Cardiac fibroblast (primary cell): ENCODE data around the gene TMEM181.
"Not testable (repeated sequence)": the region's sequence is repeated elsewhere in the genome, so short reads cannot be mapped to it uniquely, and the experiment has no call there.

Experiments
- DNase-seq, 2 donors: peaks; one replicate each; pipeline versions ENCODE4 v3.0.0 to v3.0.0-alpha.2; 2010; ENCODE audit warnings: low read depth in 2 of 2
- H3K4me3 ChIP-seq, 2 donors: replicated peaks in 1 of 2; 1 replicate in 1 of 2; 2 replicates in 1 of 2; pipeline ENCODE4 v1.5.1; 2011; ENCODE audit warnings: low read depth in 2 of 2, low read length in 2 of 2, mild to moderate bottlenecking in 2 of 2, moderate library complexity in 1 of 2
- TF ChIP-seq, protein P1 (sequence below): IDR thresholded peaks from one replicate; pipeline ENCODE4 v1.5.1; 2011; ENCODE audit warnings: low read depth, mild to moderate bottlenecking, low read length, inconsistent platforms

Gene TMEM181

DNA sequence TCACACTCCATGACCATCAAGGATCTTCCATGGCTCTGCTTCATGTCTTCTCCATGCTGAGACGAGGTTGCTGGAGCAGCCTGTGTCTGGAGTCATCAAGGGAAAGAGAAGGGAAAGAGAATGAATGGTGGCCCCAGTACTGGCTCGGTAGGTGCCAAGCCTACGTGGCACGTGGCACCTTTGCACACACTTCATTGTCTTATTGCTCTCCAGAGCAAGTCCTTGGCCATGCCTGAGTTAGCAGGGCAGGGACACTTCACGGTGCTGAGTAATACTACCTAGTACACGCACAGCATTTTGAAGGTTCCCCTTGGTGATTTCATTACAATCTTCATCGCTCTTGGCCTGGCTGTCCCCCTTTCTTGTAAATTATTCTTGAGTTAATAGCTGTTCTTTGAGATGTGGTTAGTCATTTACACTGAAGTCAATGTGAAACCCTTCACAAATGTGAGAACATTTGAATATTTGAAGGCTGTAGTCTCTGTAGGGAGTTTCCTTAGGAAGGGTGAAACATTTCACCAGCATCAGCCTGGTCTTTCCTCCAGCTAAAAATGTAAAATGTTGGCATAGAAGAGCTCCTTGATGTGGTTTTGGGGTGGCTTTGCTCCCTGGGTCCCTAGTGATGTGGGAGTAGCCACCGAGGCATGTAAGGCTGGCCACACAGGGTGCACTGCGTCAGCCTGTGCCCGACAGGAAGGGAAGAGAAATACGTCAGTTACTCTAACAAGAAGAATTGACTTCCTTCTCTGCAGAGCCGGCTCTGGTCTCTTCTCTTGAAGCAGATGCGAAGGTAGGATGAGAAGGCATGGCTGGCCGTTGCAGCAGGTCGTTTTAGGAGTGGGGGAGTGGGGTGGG is 89.6 kb downstream of the TMEM181 start, which contains the start of gene SYTL3:
TSS of gene SYTL3 (plus strand) at position 766 of the 855 bp plus-strand sequence. CDS start 13,215 bp downstream, outside the sequence.
- TF ChIP-seq, protein P1, sequence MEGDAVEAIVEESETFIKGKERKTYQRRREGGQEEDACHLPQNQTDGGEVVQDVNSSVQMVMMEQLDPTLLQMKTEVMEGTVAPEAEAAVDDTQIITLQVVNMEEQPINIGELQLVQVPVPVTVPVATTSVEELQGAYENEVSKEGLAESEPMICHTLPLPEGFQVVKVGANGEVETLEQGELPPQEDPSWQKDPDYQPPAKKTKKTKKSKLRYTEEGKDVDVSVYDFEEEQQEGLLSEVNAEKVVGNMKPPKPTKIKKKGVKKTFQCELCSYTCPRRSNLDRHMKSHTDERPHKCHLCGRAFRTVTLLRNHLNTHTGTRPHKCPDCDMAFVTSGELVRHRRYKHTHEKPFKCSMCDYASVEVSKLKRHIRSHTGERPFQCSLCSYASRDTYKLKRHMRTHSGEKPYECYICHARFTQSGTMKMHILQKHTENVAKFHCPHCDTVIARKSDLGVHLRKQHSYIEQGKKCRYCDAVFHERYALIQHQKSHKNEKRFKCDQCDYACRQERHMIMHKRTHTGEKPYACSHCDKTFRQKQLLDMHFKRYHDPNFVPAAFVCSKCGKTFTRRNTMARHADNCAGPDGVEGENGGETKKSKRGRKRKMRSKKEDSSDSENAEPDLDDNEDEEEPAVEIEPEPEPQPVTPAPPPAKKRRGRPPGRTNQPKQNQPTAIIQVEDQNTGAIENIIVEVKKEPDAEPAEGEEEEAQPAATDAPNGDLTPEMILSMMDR, result no peak
- peak; percentile 87 to 88 for DNase-seq

DNA sequence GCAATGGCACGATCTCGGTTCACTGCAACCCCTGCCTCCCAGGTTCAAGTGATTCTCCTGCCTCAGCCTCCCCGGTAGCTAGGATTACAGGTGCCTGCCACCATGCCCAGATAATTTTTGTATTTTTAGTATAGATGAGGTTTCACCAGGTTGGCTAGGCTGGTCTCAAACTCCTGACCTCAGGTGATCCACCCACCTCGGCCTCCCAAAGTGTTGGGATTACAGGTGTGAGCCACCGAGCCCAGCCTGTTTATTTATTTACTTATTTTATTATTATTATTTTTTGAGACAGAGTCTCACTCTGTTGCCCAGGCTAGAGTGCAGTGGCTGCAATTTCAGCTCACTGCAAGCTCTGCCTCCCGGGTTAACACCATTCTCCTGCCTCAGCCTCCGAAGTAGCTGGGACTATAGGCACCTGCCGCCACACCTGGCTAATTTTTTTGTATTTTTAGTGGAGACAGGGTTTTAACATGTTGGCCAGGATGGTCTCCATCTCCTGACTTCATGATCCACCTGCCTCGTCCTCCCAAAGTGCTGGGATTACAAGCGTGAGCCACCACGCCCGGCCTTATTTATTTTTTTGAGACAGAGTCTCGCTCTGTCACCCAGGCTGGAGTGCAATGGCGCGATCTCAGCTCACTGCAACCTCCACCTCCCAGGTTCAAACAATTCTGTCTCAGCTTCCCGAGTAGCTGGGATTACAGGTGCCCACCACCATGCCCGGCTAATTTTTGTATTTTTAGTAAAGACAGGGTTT is 92.3 kb downstream of the TMEM181 start:
- not testable (repeated sequence) for H3K4me3 ChIP-seq, DNase-seq

More for the DNA sequence above, 89.6 kb downstream of the TMEM181 start, which contains the start of gene SYTL3:
- no peak within 1 kb of the TSS for H3K4me3 ChIP-seq

DNA sequence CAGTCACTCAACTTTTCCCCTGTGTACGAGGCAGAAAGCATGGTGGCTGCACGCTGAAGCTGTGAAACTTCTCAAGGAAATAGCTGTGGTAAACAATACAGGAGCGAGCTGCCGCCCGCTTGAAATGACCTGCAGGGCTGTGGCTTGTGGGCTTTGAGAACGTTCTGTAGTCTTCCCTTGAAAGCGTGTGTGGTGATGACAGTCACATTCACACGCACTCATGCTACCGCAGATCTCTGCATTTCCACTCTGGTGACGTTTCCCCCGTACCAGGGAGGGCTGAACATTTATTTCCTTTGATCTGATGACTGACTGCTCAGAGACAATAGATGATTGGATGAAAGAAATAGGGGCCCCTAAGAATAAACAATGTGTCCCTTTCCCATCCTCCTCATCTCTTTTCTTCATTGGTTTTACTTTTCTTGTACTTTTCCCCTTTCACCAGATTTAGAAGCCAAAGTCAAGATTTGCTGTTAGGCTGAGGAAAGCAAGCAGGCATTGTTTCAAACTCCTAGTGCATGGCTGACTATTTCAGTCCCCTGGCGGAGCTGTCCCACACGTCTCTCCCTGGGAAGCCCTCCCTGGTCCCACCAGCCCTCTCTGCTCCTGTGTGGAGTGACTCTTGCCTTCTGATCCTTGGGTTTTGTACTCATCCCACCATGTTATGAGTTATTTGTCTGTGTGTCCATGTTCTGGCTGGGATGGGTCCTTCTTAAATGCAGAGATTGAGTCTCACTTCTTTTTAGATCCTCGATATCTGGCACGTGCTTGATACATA is 93.9 kb downstream of the TMEM181 start:
- DNase-seq, result peak in 1 of 2 donors; percentile 49
- H3K4me3 ChIP-seq, result no peak overlapping the region
- TF ChIP-seq, protein P1, result no peak

DNA sequence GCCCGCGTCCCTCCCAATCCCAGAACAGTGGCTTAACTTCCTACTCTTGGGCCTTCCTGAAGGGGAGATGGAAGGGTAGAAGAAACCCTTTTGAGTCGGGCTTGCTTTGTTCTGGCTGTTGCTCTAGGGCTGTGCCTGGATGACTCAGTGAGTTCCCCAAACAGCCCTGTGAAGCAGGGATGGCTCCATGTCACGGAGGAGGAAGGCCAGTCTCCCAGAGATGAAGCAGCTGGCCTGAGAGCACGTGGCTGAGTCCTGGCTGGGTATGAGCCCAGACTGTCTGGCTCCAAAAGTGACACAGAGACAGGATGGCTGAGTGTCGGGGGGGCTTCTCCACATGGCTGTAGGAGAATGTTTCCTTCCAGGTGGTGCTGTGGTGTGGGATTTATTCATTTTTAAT is 94.6 kb downstream of the TMEM181 start:
- H3K4me3 ChIP-seq, result no peak overlapping the region
- TF ChIP-seq, protein P1, result no peak
- peak; percentile 85 to 93 for DNase-seq

DNA sequence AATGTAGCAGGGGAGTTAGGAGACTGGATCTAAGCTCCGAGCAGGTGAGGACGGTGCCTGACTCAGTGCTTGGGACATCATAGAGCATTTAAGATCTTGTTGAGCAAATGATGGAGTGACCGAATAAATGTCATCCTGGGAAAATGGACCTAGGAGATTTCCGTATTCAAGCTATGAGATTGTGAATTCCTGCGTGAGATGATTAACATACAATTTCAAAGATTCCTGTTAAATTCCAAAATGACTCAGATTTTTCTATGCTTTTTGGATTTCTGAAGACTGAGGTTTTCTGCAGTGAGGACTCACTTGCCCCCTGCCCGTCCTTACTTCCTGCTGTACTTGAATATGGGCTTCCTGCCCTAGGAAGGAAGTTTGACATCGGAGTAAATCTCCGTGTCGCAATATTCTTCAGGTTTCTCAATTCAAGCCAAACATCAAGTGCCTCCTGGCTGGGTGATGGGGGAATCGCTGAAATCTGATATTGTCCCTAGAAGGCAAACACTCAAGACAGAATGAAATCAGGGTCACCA is 95.1 kb downstream of the TMEM181 start:
- no peak overlapping the region for H3K4me3 ChIP-seq
- TF ChIP-seq, protein P1, result no peak

DNA sequence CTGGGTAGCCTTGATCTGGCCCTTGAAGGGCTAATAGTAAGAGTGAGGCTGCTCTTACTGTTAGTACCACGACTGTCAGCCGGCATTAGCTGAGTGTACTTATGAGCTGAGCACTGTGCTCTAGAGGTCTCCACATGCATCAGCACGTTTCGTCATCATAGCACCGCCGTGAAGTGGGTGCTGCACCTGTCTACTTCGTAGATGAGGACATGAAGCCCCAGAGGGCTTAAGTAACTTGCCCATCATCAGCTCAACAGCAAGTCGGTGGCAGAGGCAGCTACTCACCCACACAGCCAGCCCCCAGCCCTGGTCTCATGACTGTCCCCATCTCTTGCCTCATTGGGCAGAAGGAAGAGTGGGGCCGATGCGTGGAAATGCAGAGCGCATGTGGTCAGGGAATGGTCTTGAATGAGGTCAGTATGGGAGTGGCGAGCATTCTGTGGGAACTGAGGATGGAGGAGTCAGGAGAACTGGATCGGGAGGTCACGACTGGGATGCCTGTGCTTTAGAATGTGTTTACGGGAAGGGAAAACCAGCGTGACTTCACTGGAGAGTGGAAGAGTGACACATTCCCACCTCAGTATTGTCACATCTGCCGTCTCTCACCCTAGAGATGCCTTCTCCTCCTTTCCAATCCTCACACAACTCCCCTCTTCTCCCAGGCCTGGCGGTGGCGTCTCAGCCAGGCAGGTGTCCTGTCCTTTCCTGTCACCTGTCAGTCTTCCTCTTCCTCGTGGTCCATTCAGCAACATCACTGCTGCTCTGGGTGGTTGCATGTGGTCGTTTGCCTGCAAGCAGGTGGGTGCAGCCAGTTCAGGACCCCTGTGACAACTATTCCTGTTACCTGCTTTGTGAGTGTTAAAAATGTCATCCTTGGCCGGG is 95.9 kb downstream of the TMEM181 start:
- DNase-seq, result no peak
- H3K4me3 ChIP-seq, result no peak overlapping the region
- TF ChIP-seq, protein P1, result no peak

More for the DNA sequence above, 95.1 kb downstream of the TMEM181 start:
- peak; percentile 71 to 84 for DNase-seq

DNA sequence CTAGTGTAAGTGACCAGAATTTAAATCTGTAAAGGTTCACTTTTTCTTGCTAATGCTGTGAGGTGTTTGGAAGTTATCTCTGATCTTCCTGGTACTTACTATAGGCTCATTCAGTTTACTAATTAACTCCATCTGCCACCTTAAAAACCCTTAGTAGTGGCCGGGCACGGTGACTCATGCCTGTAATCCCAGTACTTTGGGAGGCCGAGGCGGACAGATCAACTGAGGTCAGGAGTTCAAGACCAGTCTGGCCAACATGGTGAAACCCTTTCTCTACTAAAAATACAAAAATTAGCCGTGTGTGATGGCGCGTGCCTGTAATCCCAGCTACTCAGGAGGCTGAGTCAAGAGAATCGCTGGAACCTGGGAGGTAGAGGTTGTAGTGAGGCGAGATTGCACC is 97.1 kb downstream of the TMEM181 start:
- peak in 1 of 2 donors; percentile 56 for DNase-seq
- not testable (repeated sequence) for H3K4me3 ChIP-seq
